Fibroblast of lung (primary cell): Measurements from ENCODE around the gene HAO2.

Source experiments
- EZH2 ChIP-seq: IDR thresholded peaks from 2 replicates; pipeline ENCODE4 v1.5.1; 2012; ENCODE audit warnings: low read length, control low read depth, mild to moderate bottlenecking; ENCODE audit errors: missing control alignments
- TF ChIP-seq, protein P1 (sequence below), 2 donors: IDR thresholded peaks in 1 of 2; conservative IDR thresholded peaks in 1 of 2; 1 replicate in 1 of 2; 2 replicates in 1 of 2; pipeline ENCODE4 v1.5.1; 2011 to 2012; ENCODE audit warnings: low read length in 2 of 2, control low read depth in 1 of 2, inconsistent platforms in 1 of 2, low read depth in 1 of 2, mild to moderate bottlenecking in 1 of 2

DNA sequence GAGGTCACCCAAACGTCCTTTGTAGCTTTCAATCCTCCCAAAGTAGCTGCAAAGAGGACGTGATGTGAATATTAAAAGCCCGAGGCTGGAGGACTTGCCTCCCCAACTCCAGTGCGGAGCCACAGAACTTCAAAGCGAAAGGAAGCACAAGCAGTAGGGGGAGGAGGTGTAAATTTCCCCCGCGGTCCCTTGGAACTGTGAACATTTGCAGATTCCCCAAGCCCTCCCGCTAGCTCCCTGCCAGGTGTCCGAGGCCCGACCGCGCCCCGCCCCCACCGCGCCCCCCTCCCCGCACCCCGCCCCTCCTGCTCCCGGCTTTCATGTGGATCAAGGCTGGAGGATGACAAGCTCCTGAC lies 41.5 kb upstream of the HAO2 start:
- TF ChIP-seq, protein P1, sequence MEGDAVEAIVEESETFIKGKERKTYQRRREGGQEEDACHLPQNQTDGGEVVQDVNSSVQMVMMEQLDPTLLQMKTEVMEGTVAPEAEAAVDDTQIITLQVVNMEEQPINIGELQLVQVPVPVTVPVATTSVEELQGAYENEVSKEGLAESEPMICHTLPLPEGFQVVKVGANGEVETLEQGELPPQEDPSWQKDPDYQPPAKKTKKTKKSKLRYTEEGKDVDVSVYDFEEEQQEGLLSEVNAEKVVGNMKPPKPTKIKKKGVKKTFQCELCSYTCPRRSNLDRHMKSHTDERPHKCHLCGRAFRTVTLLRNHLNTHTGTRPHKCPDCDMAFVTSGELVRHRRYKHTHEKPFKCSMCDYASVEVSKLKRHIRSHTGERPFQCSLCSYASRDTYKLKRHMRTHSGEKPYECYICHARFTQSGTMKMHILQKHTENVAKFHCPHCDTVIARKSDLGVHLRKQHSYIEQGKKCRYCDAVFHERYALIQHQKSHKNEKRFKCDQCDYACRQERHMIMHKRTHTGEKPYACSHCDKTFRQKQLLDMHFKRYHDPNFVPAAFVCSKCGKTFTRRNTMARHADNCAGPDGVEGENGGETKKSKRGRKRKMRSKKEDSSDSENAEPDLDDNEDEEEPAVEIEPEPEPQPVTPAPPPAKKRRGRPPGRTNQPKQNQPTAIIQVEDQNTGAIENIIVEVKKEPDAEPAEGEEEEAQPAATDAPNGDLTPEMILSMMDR (conservative IDR thresholded peaks at IDR 0.05 in 1 of 2, IDR thresholded peaks at IDR 0.05 in 1 of 2; ENCODE audit: low read depth in 1 of 2, low read length in 2 of 2): no peak
- no peak for TF ChIP-seq EZH2
